Endothelial cell of umbilical vein (primary cell): ENCODE results near the gene THSD8. TPM values are rescaled to one million over a fixed set of nuclear protein-coding genes. Genes with fewer than 3 reads are reported as not detected.
"Not testable (repeated sequence)": the region's sequence is repeated elsewhere in the genome, so short reads cannot be mapped to it uniquely, and the experiment has no call there.

Experiments
- BruUV-seq: library from RNA; stranded (reverse); fragments of 400-500 nt; replicated peaks from 2 replicates; lab custom pipeline; 2021; lab: Mats Ljungman, UMichigan
- CTCF ChIA-PET: fragments of 300-600, 350-600 bp; sonication (Branson Sonifier 250); formaldehyde crosslinking; loops from one replicate; lab custom pipeline; 2021; ENCODE audit warnings: antibody characterized with exemption, inconsistent platforms; lab: Charles Lee
- POLR2A ChIA-PET: fragments of 300-600, 350-600 bp; sonication (Branson Sonifier 250); formaldehyde crosslinking; loops from one replicate; lab custom pipeline; 2021; ENCODE audit warnings: antibody characterized with exemption, inconsistent platforms; lab: Charles Lee
- DNase-seq: peaks from one replicate; pipeline ENCODE4 v3.0.0-alpha.2; 2011; ENCODE audit warnings: low read depth, low spot score
- FAIRE-seq: peaks from 2 replicates; lab custom pipeline; 2011; peaks lifted over from hg19 to GRCh38; lab: Jason Lieb, UNC
- H2AFZ ChIP-seq: 2 replicates; pipeline ENCODE4 v1.6.0; 2012; ENCODE audit warnings: low read depth, low read length, control low read depth, inconsistent platforms
- H3K27ac ChIP-seq: 2 replicates; pipeline ENCODE4 v1.5.1; 2011; ENCODE audit warnings: low read depth, mild to moderate bottlenecking, control low read depth, low read length, moderate library complexity; ENCODE audit not compliant: insufficient read depth
- H3K27me3 ChIP-seq, 2 experiments: 2 replicates each; pipeline versions ENCODE4 v1.6.0 to v1.6.1; 2011; ENCODE audit warnings: low read length in 2 of 2, mixed read lengths in 1 of 2; ENCODE audit not compliant: control insufficient read depth in 2 of 2, insufficient read depth in 2 of 2
- H3K36me3 ChIP-seq, 2 experiments: 2 replicates in 1 of 2; 3 replicates in 1 of 2; pipeline ENCODE4 v1.5.1; 2011; ENCODE audit warnings: low read length in 2 of 2, mild to moderate bottlenecking in 1 of 2, moderate library complexity in 1 of 2; ENCODE audit not compliant: control insufficient read depth in 2 of 2, insufficient read depth in 2 of 2; ENCODE audit errors: extremely low read depth in 1 of 2
- H3K4me1 ChIP-seq: 3 replicates; pipeline ENCODE4 v1.5.1; 2011; ENCODE audit warnings: mild to moderate bottlenecking, low read length; ENCODE audit not compliant: control insufficient read depth, insufficient read depth; ENCODE audit errors: extremely low read depth
- H3K4me2 ChIP-seq: 2 replicates; pipeline ENCODE4 v1.6.1; 2011; ENCODE audit warnings: low read length, control low read depth, mixed read lengths; ENCODE audit not compliant: insufficient read depth
- H3K4me3 ChIP-seq, 3 experiments: fragments of 200-600 bp in 1 of 3; sonication (generic), shearing (Covaris generic) in 1 of 3; replicated peaks in 1 of 3; 2 replicates each; pipeline ENCODE4 v1.5.1; 2011 to 2016; ENCODE audit warnings: control low read depth in 3 of 3, low read length in 3 of 3, mild to moderate bottlenecking in 2 of 3, inconsistent platforms in 1 of 3, low read depth in 1 of 3, moderate library complexity in 1 of 3; ENCODE audit not compliant: insufficient read depth in 1 of 3
- H3K79me2 ChIP-seq: 2 replicates; pipeline ENCODE4 v1.6.0; 2012; ENCODE audit warnings: low read length, inconsistent platforms; ENCODE audit not compliant: control insufficient read depth, insufficient read depth
- H3K9ac ChIP-seq: replicated peaks from 2 replicates; pipeline ENCODE3; 2011; ENCODE audit warnings: low read length, control low read depth; ENCODE audit not compliant: insufficient read depth; ENCODE audit errors: extremely low read depth
- H3K9me1 ChIP-seq: replicated peaks from 3 replicates; pipeline ENCODE4 v1.6.0; 2011; ENCODE audit warnings: mild to moderate bottlenecking, low read length; ENCODE audit not compliant: control insufficient read depth, insufficient read depth; ENCODE audit errors: extremely low read depth
- H3K9me3 ChIP-seq: replicated peaks from 2 replicates; pipeline ENCODE4 v1.5.1; 2012; ENCODE audit warnings: low read length, inconsistent platforms; ENCODE audit not compliant: control insufficient read depth, insufficient read depth
- H4K20me1 ChIP-seq: replicated peaks from 2 replicates; pipeline ENCODE3; 2011; ENCODE audit warnings: mild to moderate bottlenecking, low read length; ENCODE audit not compliant: control insufficient read depth, insufficient read depth; ENCODE audit errors: extremely low read depth
- EZH2 ChIP-seq: IDR thresholded peaks from 2 replicates; pipeline ENCODE4 v1.6.1; 2012; ENCODE audit warnings: borderline replicate concordance, low read depth, mild to moderate bottlenecking, moderate library complexity, low read length, inconsistent platforms; ENCODE audit not compliant: severe bottlenecking
- FOS ChIP-seq: IDR thresholded peaks from 2 replicates; pipeline ENCODE4 v1.6.1; 2011; ENCODE audit warnings: mild to moderate bottlenecking, low read length, moderate library complexity, borderline replicate concordance; ENCODE audit not compliant: insufficient read depth
- dilution Hi-C: fragments of 300-500 bp; cut with MboI; formaldehyde crosslinking; loops from one replicate; pipeline ENCODE4 v1.15.0; 2019; ENCODE audit warnings: low sequenced_read_pairs; ENCODE audit not compliant: extremely low pct_ligation_motif_present
- intact Hi-C: fragments of 100-400 bp; cut with micrococcal nuclease; formaldehyde crosslinking; loops from one replicate; pipeline ENCODE4 v1.10.0; 2022
- polyA plus RNA-seq, 4 experiments: library from polyadenylated mRNA; depleted of rRNA in 3 of 4; stranded (reverse) in 3 of 4; unstranded in 1 of 4; fragments of >200 nt; gene quantifications; 2 replicates each; pipeline versions ENCODE4 v1.2.1 to v1.2.3, GENCODE V29; 2011 to 2012; ENCODE audit warnings: missing spikeins in 1 of 4
- total RNA-seq: library from RNA; stranded (reverse); gene quantifications from 2 replicates; pipeline ENCODE4 v1.2.3, GENCODE V29; 2021

Gene THSD8
- total and polyA plus RNA-seq, 2 donors (not counting 3 experiments of a cell fraction or from before 2014, with no cell fraction given): 15.9 TPM; not detected in 1

DNA sequence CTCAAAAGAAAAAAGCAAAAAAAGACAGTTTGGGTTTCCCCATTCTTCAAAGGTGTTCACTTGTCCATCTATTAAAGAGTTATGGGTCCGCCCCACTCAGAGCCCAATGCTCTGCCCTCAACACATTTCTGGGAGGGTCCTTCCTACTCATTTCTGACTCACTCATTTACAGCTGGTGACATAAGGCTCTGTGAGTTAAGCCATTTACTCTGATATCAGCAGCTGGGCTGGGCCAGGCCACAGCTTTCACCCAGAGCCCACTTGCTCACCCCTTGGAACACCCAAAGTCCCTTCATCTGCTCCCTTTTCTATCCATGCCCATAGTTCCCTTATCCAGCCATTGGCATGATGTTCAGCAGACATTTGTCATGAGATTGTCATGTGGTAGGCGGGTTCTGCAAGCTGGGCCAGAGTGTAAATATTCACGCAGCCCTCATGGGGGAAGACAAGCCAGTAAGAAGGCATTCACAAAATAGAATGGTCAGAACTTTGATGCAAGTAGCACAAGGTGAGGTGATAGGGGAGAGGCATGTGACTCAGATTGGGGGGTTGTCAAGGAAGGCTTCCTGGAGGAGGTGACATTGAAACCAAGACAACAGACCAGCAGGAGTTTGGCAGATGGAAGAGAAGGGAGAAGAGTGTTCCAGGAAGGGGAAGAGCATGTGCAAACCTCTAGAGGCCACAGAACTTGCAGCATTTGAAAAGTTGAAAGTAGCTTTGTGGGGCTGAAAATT, 42.3 kb downstream of the THSD8 start:
- Histone ChIP-seq H3K27ac (no peak overlapping the region), H3K36me3 (no peaks in the 10 kb centered on the region), H3K4me1 (peaks cover 2% of the 10 kb centered on the region), H3K79me2 (no peaks in the 10 kb centered on the region), H3K27me3 (peaks cover 12 to 15% of the 10 kb centered on the region in 2 experiments), H3K4me2 (no peak overlapping the region), H3K9ac (no peak overlapping the region), H3K9me3 (no peaks in the 10 kb centered on the region), H2AFZ (no peak overlapping the region), H4K20me1 (no peaks in the 10 kb centered on the region), H3K9me1 (no peaks in the 10 kb centered on the region), H3K4me3 (no peak overlapping the region)
- TF ChIP-seq FOS: no peak
- no peak for TF ChIP-seq EZH2
- DNase-seq (no peak), FAIRE-seq (no peak)
- no TSS peak for BruUV-seq
- dilution Hi-C loops (no loop called here), intact Hi-C loops (no loop called here)
- CTCF ChIA-PET: interaction anchor here (1.7 to 9.5 kb wide), 2 partner anchors 10 to 82 kb away, joined by 5 to 481 read pairs; partner anchors contain the start of gene RTBDN
- POLR2A ChIA-PET: no interaction called here

DNA sequence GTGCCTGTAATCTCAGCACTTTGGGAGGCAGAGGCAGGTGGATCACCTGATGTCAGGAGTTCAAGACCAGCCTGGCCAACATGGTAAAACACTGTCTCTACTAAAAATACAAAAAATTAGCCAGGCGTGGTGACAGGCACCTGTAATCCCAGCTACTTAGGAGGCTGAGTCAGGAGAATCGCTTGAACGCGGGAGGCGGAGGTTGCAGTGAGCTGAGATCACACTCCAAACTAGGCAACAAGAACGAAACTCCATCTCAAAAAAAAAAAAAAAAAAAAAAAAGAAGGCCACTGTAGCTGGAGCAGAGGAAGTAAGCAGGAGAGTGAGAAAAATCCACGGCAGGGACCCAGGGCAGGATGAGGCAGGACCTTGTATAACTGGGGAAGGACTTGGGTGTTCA, 44.7 kb downstream of the THSD8 start:
- FAIRE-seq, H3K9me1 ChIP-seq, H3K9ac ChIP-seq, BruUV-seq, H4K20me1 ChIP-seq, H3K4me2 ChIP-seq, H2AFZ ChIP-seq, H3K79me2 ChIP-seq, H3K36me3 ChIP-seq, H3K9me3 ChIP-seq, H3K4me3 ChIP-seq, H3K4me1 ChIP-seq, dilution Hi-C loops, H3K27me3 ChIP-seq, DNase-seq, H3K27ac ChIP-seq: not testable (repeated sequence)
- CTCF ChIA-PET: interaction anchor here (0.6 to 9.5 kb wide), 16 partner anchors 18 to 283 kb away, joined by 3 to 481 read pairs (median 20); partner anchors contain the start of genes DNASE2, GET3, PRDX2 and THSD8
- intact Hi-C loops: loop anchor here (1.0 to 2.0 kb wide), 5 partner anchors 46 to 170 kb away; partner anchors contain the start of gene PRDX2
- POLR2A ChIA-PET: interaction anchor here (0.6 kb wide), 1 partner anchor 1502 kb away, joined by 10 read pairs; no protein-coding TSS in a partner anchor
